ENCODE data around the gene SRGAP1. TPM values are rescaled to one million over a fixed set of nuclear protein-coding genes. Genes with fewer than 3 reads are reported as not detected.
A peak's percentile ranks its signal among the peaks of the same experiment; 100 is the strongest.

Gene SRGAP1
- total and polyA plus RNA-seq, 2 of the 4 experiments (the other 2 are of a cell fraction): 10.0 to 10.2 TPM

DNA sequence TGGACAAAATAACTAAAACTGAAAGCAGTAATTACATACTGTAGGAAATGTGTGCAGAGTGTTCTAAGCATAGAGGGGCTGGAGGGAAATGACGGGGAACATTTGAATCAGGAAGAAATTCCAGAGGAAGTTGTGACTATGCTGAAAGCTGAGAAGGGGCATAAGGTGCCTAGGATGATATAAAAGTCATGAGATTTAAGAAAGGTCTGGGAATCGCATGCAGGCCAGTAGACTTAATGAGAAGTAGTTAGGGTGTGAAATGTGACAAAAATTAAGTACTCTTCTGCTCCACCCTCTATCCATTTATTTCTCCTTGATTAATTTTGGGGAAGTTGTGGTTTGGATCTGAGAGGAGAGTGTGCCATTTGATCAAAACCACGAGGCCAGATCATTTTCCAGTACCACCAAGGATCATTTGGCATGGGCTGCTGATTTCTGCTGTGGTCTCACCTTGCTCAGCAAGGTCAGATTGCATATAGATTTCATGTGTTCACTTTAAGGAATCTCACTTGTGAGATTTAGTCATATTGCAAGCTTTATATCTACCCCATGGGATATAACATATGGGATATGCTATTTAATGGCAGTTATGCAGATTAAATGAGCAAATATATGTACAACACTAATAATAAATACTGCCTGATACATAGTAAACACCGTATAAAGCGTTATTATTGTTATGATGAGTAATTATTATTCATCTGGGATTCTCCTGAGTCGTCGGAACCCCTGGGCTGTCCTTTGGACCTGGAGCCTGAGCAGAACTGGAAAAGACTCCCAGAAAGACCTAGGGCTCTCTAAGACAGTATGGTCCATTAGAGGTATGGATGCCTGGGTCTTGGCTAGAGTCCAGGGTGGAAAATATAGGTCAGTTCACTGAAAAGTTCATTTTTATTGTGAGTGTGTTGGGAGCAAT lies 72.3 kb downstream of the SRGAP1 start:
- WGBS, 2 experiments (ENCODE audit: extremely low coverage in 2 of 2, insufficient read length in 1 of 2): 20% methylated on average over 2 of the region's 7 CpGs; no CpG with 5 or more reads in 1 of the 2 experiments
- intact Hi-C loops (cut with micrococcal nuclease): loop anchor here (5.0 to 10.0 kb wide), 3 partner anchors 55 to 338 kb away; no protein-coding TSS in a partner anchor
- DNase-seq: peak; percentile 64

More for the DNA sequence above, 72.3 kb downstream of the SRGAP1 start:
- TF ChIP-seq FOS (IDR thresholded peaks at IDR 0.05; ENCODE audit: low read depth, low read length): no peak
- peak; percentile 16; the same call in 1 of the 2 replicates for TF ChIP-seq CEBPB (IDR thresholded peaks at IDR 0.05; ENCODE audit: low read depth, low read length)
- Histone ChIP-seq H3K4me2 (ENCODE audit: low read depth, low read length) (peak overlapping the region; percentile 75), H3K23ac (ENCODE audit: low read depth, low read length) (peak overlapping the region; percentile 98), H4K20me1 (ENCODE audit: insufficient read depth, low read length) (peaks cover 8% of the 10 kb centered on the region), H3K14ac (replicated peaks; ENCODE audit: low read depth, low read length) (peak overlapping the region; percentile 98), H3K18ac (ENCODE audit: low read depth, low read length) (peak overlapping the region; percentile 98), H4K5ac (ENCODE audit: low read depth, low read length) (peak overlapping the region; percentile 98), H3K27ac (ENCODE audit: insufficient read depth, low read length) (peak overlapping the region; percentile 99), H4K91ac (ENCODE audit: insufficient read depth, low read depth, low read length) (peak overlapping the region; percentile 97), H3K4ac (ENCODE audit: low read depth, low read length) (peak overlapping the region; percentile 98), H3K9me3 (ENCODE audit: control insufficient read depth, insufficient read depth, low read length) (no peaks in the 10 kb centered on the region), H4K8ac (ENCODE audit: low read depth in 2 of 2, low read length in 2 of 2) (peak overlapping the region; percentile 37 to 94), H2AK5ac (ENCODE audit: low read depth, low read length) (peak overlapping the region; percentile 98), H3K56ac (ENCODE audit: extremely low read depth, insufficient read depth, low read length) (peak overlapping the region; percentile 65), H3K4me3 (ENCODE audit: insufficient read depth, low read depth, low read length) (no peak overlapping the region), H3K79me1 (ENCODE audit: low read depth in 1 of 2, low read length in 2 of 2) (peaks cover 22 to 60% of the 10 kb centered on the region in 2 experiments), H2AK9ac (replicated peaks; ENCODE audit: low read depth, low read length, poor library complexity) (no peak overlapping the region), H3K9me1 (ENCODE audit: insufficient read depth, low read length) (peaks cover 13% of the 10 kb centered on the region), H2BK120ac (ENCODE audit: low read depth, low read length) (peak overlapping the region; percentile 94), H3K4me1 (ENCODE audit: control insufficient read depth, insufficient read depth, low read length) (peaks cover 20% of the 10 kb centered on the region), H3K9ac (ENCODE audit: low read depth, low read length) (peak overlapping the region; percentile 91), H2BK5ac (ENCODE audit: low read depth, low read length, poor library complexity, severe bottlenecking) (peak overlapping the region; percentile 99), H2BK20ac (ENCODE audit: low read depth, low read length) (peak overlapping the region; percentile 97), H3K36me3 (ENCODE audit: control insufficient read depth, insufficient read depth, low read length) (no peaks in the 10 kb centered on the region), H2AFZ (replicated peaks; ENCODE audit: low read length, poor library complexity) (no peak overlapping the region), H3K27me3 (ENCODE audit: control insufficient read depth, insufficient read depth, low read length) (no peaks in the 10 kb centered on the region), H2BK15ac (ENCODE audit: low read depth, low read length) (peak overlapping the region; percentile 99)
- ATAC-seq (ENCODE audit: low read depth): no peak
- in situ Hi-C loops (cut with MboI; ENCODE audit: low sequenced_read_pairs) (no loop called here), dilution Hi-C loops (cut with HindIII; ENCODE audit: low sequenced_read_pairs, unreplicated experiment) (no loop called here)
- ChIA-PET POLR2A (ENCODE audit: unreplicated experiment) (no interaction called here), CTCF (interaction anchor here (1.4 kb wide), 1 partner anchor 41 kb away, joined by 3 read pairs; no protein-coding TSS in a partner anchor)
- BruUV-seq (replicated peaks): no TSS peak
